Stimulated activated CD4-positive, alpha-beta T cell treated with anti-CD3 and anti-CD28 coated beads, Interleukin-4, amount 100 ng/mL, for 1 hour (primary cell): Measurements from ENCODE around the gene THAP3.
"Not testable (repeated sequence)": the region's sequence is repeated elsewhere in the genome, so short reads cannot be mapped to it uniquely, and the experiment has no call there.

Source experiments
- DNase-seq: peaks from one replicate; pipeline ENCODE4 v3.0.0-alpha.2; 2020

THAP3 gene

GRCh38 chr1:6635910-6636760, 11.5 kb downstream of the THAP3 start:
- DNase-seq: no peak

GRCh38 chr1:6636778-6637177, 12.1 kb downstream of the THAP3 start:
- DNase-seq: not testable (repeated sequence)

GRCh38 chr1:6637770-6638169, 13.1 kb downstream of the THAP3 start:
- DNase-seq: no peak

GRCh38 chr1:6638226-6638625, 13.6 kb downstream of the THAP3 start:
- no peak for DNase-seq

- DNase-seq: not testable (repeated sequence)
Observed at GRCh38 chr1:6640867-6641266, 16.2 kb downstream of the THAP3 start.

GRCh38 chr1:6645018-6645417, 20.4 kb downstream of the THAP3 start:
- no peak for DNase-seq

GRCh38 chr1:6646499-6647148, 22.0 kb downstream of the THAP3 start:
- no peak for DNase-seq

- DNase-seq: no peak
Observed at GRCh38 chr1:6648556-6648955, 23.9 kb downstream of the THAP3 start.

GRCh38 chr1:6651909-6652308, 27.2 kb downstream of the THAP3 start:
- DNase-seq: no peak

GRCh38 chr1:6652986-6653385, 28.3 kb downstream of the THAP3 start:
- no peak for DNase-seq

- no peak for DNase-seq
Observed at GRCh38 chr1:6653436-6654290, 29.0 kb downstream of the THAP3 start.

GRCh38 chr1:6657138-6657537, 32.5 kb downstream of the THAP3 start:
- DNase-seq: no peak

GRCh38 chr1:6658359-6659060, 33.8 kb downstream of the THAP3 start:
- DNase-seq: no peak

GRCh38 chr1:6660415-6661049, 35.9 kb downstream of the THAP3 start:
- no peak for DNase-seq

- DNase-seq: not testable (repeated sequence)
Observed at GRCh38 chr1:6662468-6662867, 37.8 kb downstream of the THAP3 start.

- DNase-seq: no peak
Observed at GRCh38 chr1:6666696-6667095, 42.0 kb downstream of the THAP3 start.

- no peak for DNase-seq
Observed at GRCh38 chr1:6667139-6667538, 42.5 kb downstream of the THAP3 start.

- DNase-seq: no peak
Observed at GRCh38 chr1:6668503-6668902, 43.8 kb downstream of the THAP3 start.

- no peak for DNase-seq
Observed at GRCh38 chr1:6672558-6672957, 47.9 kb downstream of the THAP3 start.

GRCh38 chr1:6673816-6674398, 49.2 kb downstream of the THAP3 start:
- DNase-seq: no peak

GRCh38 chr1:6674771-6675170, 50.1 kb downstream of the THAP3 start:
- DNase-seq: no peak

GRCh38 chr1:6675941-6676340, 51.3 kb downstream of the THAP3 start:
- DNase-seq: no peak
